Smooth muscle cell (in vitro differentiated cells): ENCODE results near the gene FIGNL2. TPM values are rescaled to one million over a fixed set of nuclear protein-coding genes. Genes with fewer than 3 reads are reported as not detected.

ENCODE experiments used
- DNase-seq: peaks from one replicate; lab custom pipeline; 2025; ENCODE audit not compliant: unreplicated experiment; lab: John Stamatoyannopoulos, UW
- H2AFZ ChIP-seq: fragments of 200-600 bp; sonication (generic); 2 replicates; pipeline ENCODE4 v1.6.0; 2016; ENCODE audit warnings: antibody characterized with exemption, low read depth, mild to moderate bottlenecking
- H3F3A ChIP-seq: fragments of 200-600 bp; sonication (generic); 2 replicates; pipeline ENCODE4 v1.6.0; 2017; ENCODE audit warnings: antibody characterized with exemption, low read depth
- H3K27ac ChIP-seq: fragments of 200-600 bp; sonication (generic); 2 replicates; pipeline ENCODE4 v1.5.1; 2016; ENCODE audit warnings: low read depth, mild to moderate bottlenecking
- H3K27me3 ChIP-seq: fragments of 200-600 bp; sonication (generic); 2 replicates; pipeline ENCODE4 v1.6.1; 2016; ENCODE audit warnings: low read depth, mild to moderate bottlenecking
- H3K36me3 ChIP-seq: fragments of 200-600 bp; sonication (generic); 2 replicates; pipeline ENCODE4 v1.5.1; 2016; ENCODE audit warnings: low read depth
- H3K4me1 ChIP-seq: fragments of 200-600 bp; sonication (generic); 2 replicates; pipeline ENCODE4 v1.5.1; 2016; ENCODE audit warnings: low read depth
- H3K4me2 ChIP-seq: fragments of 200-600 bp; sonication (generic); 2 replicates; pipeline ENCODE4 v1.6.0; 2016; ENCODE audit warnings: mild to moderate bottlenecking
- H3K4me3 ChIP-seq: fragments of 200-600 bp; sonication (generic); 2 replicates; pipeline ENCODE4 v1.5.1; 2016; ENCODE audit warnings: mild to moderate bottlenecking
- H3K79me2 ChIP-seq: fragments of 200-600 bp; sonication (generic); 2 replicates; pipeline ENCODE4 v1.6.0; 2016; ENCODE audit warnings: low read depth, mild to moderate bottlenecking
- H3K9ac ChIP-seq: fragments of 200-600 bp; sonication (generic); 2 replicates; pipeline ENCODE4 v1.6.0; 2016; ENCODE audit warnings: low read depth
- H3K9me3 ChIP-seq: fragments of 200-600 bp; sonication (generic); replicated peaks from 2 replicates; pipeline ENCODE4 v1.5.1; 2016; ENCODE audit warnings: low read depth
- H4K20me1 ChIP-seq: fragments of 200-600 bp; sonication (generic); 2 replicates; pipeline ENCODE4 v1.6.0; 2016; ENCODE audit warnings: low read depth
- CTCF ChIP-seq: fragments of 200-600 bp; sonication (generic); IDR thresholded peaks from 2 replicates; pipeline ENCODE4 v1.5.1; 2017; ENCODE audit warnings: borderline replicate concordance, mild to moderate bottlenecking, antibody characterized with exemption; ENCODE audit not compliant: insufficient read depth, poor library complexity, severe bottlenecking
- WGBS: methylation state at CpG from one replicate; pipeline ENCODE4 v1.1.7; 2016; ENCODE audit warnings: low lambda C conversion rate; 5-methylcytosine and 5-hydroxymethylcytosine counted together
- polyA plus RNA-seq: library from polyadenylated mRNA; unstranded; fragments of >200 nt; fragmentation: Nextera tagmentation; extraction: Ambion mirVana; gene quantifications from 2 replicates; pipeline ENCODE4 v1.2.1, GENCODE V29; 2016
- total RNA-seq: library from RNA; depleted of rRNA; stranded (reverse); fragments of >200 nt; gene quantifications from 2 replicates; pipeline ENCODE4 v1.2.3, GENCODE V29; 2014

The FIGNL2 gene
- total and polyA plus RNA-seq, 2 experiments from 2014 or later, result 1.1 to 2.7 TPM

- Histone ChIP-seq H4K20me1 (peaks cover 1% of the 10 kb centered on the region), H3K4me1 (peaks cover 12% of the 10 kb centered on the region), H3F3A (peaks cover 5% of the 10 kb centered on the region), H2AFZ (no peak overlapping the region), H3K79me2 (no peaks in the 10 kb centered on the region), H3K36me3 (no peaks in the 10 kb centered on the region), H3K27me3 (no peaks in the 10 kb centered on the region), H3K9me3 (no peaks in the 10 kb centered on the region), H3K4me3 (no peak overlapping the region), H3K4me2 (no peak overlapping the region), H3K9ac (no peak overlapping the region), H3K27ac (no peak overlapping the region)
- 95% methylated on average over 5 of the region's 8 CpGs for WGBS
- no peak for DNase-seq
- no peak for TF ChIP-seq CTCF
Observed at GRCh38 chr12:51851413-51852124, 3.1 kb upstream of the FIGNL2 start.

GRCh38 chr12:51850965-51851299, 2.4 kb upstream of the FIGNL2 start:
- Histone ChIP-seq H3K4me3 (no peak overlapping the region), H3K9ac (no peak overlapping the region), H3K27me3 (no peaks in the 10 kb centered on the region), H3K4me2 (no peak overlapping the region), H3K79me2 (peaks cover under 1% of the 10 kb centered on the region), H3F3A (no peaks in the 10 kb centered on the region), H3K27ac (no peak overlapping the region), H2AFZ (no peak overlapping the region), H4K20me1 (peaks cover 8% of the 10 kb centered on the region), H3K36me3 (no peaks in the 10 kb centered on the region), H3K9me3 (no peaks in the 10 kb centered on the region), H3K4me1 (peaks cover 12% of the 10 kb centered on the region)
- DNase-seq, result no peak
- 90% methylated on average over 4 of the region's 4 CpGs for WGBS
- TF ChIP-seq CTCF, result no peak

- no peak overlapping the region for H3K4me2 ChIP-seq
- H3K27ac ChIP-seq, result no peak overlapping the region
- 88% methylated on average over 8 of the region's 8 CpGs for whole genome bisulfite sequencing
- H3K4me3 ChIP-seq, result no peak overlapping the region
- TF ChIP-seq CTCF, result no peak
- no peak overlapping the region for H2AFZ ChIP-seq
- H3K27me3 ChIP-seq, result no peaks in the 10 kb centered on the region
- no peaks in the 10 kb centered on the region for H3K36me3 ChIP-seq
- H3F3A ChIP-seq, result no peaks in the 10 kb centered on the region
- peaks cover 11% of the 10 kb centered on the region for H3K4me1 ChIP-seq
- DNase-seq, result no peak
- H3K9me3 ChIP-seq, result no peaks in the 10 kb centered on the region
- H4K20me1 ChIP-seq, result peaks cover 9% of the 10 kb centered on the region
- peaks cover 7% of the 10 kb centered on the region for H3K79me2 ChIP-seq
- no peak overlapping the region for H3K9ac ChIP-seq
Observed at GRCh38 chr12:51850081-51850964, 1.8 kb upstream of the FIGNL2 start.
